GM12878 (cell line): ENCODE measurements around the gene TGFBR1.

Experiments used
- BMI1 ChIP-seq: fragments of 450-650 bp; IDR thresholded peaks from 2 replicates; pipeline ENCODE4 v1.6.1; 2016; ENCODE audit warnings: mild to moderate bottlenecking, moderate library complexity, borderline replicate concordance
- GABPA ChIP-seq: IDR thresholded peaks from 2 replicates; pipeline ENCODE4 v1.6.1; 2014; ENCODE audit warnings: antibody characterized with exemption, low read depth, mild to moderate bottlenecking, inconsistent platforms
- NR2C2 ChIP-seq: IDR thresholded peaks from 2 replicates; pipeline ENCODE4 v1.6.1; 2011; ENCODE audit warnings: borderline replicate concordance, low read depth; ENCODE audit not compliant: control insufficient read depth, insufficient read length
- POLR2AphosphoS5 ChIP-seq: IDR thresholded peaks from 2 replicates; pipeline ENCODE4 v1.6.1; 2011; ENCODE audit warnings: mild to moderate bottlenecking, low read length, inconsistent platforms
- RCOR1 ChIP-seq: conservative IDR thresholded peaks from 2 replicates; pipeline ENCODE4 v1.6.1; 2012; ENCODE audit warnings: low read depth, low read length, improper control_type of control experiment
- SP1 ChIP-seq: IDR thresholded peaks from one replicate; pipeline ENCODE4 v1.6.1; 2011; ENCODE audit warnings: low read depth, low read length
- TF ChIP-seq, protein P1 (sequence below): IDR thresholded peaks from 2 replicates; pipeline ENCODE4 v1.6.1; 2012; ENCODE audit warnings: low read depth, low read length, improper control_type of control experiment
- TF ChIP-seq, protein P2 (sequence below), 3 experiments: IDR thresholded peaks in 2 of 3; conservative IDR thresholded peaks in 1 of 3; 2 replicates each; pipeline ENCODE4 v1.5.1; 2011; ENCODE audit warnings: low read depth in 3 of 3, low read length in 3 of 3, mild to moderate bottlenecking in 3 of 3, control low read depth in 2 of 3, moderate library complexity in 2 of 3, inconsistent platforms in 1 of 3, mixed read lengths in 1 of 3; ENCODE audit not compliant: control insufficient read depth in 2 of 3, insufficient read depth in 1 of 3; ENCODE audit errors: extremely low read depth in 1 of 3
- TF ChIP-seq, protein P3 (sequence below): IDR thresholded peaks from 2 replicates; pipeline ENCODE4 v1.6.1; 2012; ENCODE audit warnings: mild to moderate bottlenecking, low read depth, low read length

DNA sequence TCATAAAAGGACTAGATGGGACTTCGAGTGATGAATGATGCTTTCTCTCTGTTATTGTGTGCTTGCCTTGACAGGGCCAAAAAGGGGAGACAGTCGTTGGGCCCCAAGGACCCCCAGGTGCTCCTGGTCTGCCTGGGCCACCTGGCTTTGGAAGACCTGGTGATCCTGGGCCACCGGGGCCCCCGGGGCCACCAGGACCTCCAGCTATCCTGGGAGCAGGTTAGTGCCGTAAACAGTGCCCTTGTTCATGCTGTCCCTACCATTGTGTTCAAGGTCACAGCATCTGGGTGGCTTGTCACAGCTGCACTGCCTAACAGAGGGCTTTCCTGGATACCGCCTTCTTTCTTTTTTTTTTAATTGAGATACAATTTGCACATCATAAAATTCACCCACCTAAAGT lies 48.7 kb upstream of the TGFBR1 start:
- TF ChIP-seq, protein P1, sequence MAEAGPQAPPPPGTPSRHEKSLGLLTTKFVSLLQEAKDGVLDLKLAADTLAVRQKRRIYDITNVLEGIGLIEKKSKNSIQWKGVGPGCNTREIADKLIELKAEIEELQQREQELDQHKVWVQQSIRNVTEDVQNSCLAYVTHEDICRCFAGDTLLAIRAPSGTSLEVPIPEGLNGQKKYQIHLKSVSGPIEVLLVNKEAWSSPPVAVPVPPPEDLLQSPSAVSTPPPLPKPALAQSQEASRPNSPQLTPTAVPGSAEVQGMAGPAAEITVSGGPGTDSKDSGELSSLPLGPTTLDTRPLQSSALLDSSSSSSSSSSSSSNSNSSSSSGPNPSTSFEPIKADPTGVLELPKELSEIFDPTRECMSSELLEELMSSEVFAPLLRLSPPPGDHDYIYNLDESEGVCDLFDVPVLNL: no peak
- TF ChIP-seq, protein P2, sequence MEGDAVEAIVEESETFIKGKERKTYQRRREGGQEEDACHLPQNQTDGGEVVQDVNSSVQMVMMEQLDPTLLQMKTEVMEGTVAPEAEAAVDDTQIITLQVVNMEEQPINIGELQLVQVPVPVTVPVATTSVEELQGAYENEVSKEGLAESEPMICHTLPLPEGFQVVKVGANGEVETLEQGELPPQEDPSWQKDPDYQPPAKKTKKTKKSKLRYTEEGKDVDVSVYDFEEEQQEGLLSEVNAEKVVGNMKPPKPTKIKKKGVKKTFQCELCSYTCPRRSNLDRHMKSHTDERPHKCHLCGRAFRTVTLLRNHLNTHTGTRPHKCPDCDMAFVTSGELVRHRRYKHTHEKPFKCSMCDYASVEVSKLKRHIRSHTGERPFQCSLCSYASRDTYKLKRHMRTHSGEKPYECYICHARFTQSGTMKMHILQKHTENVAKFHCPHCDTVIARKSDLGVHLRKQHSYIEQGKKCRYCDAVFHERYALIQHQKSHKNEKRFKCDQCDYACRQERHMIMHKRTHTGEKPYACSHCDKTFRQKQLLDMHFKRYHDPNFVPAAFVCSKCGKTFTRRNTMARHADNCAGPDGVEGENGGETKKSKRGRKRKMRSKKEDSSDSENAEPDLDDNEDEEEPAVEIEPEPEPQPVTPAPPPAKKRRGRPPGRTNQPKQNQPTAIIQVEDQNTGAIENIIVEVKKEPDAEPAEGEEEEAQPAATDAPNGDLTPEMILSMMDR (IDR thresholded peaks at IDR 0.05 in 2 of 3, conservative IDR thresholded peaks at IDR 0.05 in 1 of 3; ENCODE audit: control insufficient read depth in 2 of 3, extremely low read depth in 1 of 3, insufficient read depth in 1 of 3, low read depth in 3 of 3, low read length in 3 of 3): no peak
- TF ChIP-seq NR2C2: no peak
- no peak for TF ChIP-seq RCOR1
- TF ChIP-seq BMI1: no peak
- TF ChIP-seq, protein P3, sequence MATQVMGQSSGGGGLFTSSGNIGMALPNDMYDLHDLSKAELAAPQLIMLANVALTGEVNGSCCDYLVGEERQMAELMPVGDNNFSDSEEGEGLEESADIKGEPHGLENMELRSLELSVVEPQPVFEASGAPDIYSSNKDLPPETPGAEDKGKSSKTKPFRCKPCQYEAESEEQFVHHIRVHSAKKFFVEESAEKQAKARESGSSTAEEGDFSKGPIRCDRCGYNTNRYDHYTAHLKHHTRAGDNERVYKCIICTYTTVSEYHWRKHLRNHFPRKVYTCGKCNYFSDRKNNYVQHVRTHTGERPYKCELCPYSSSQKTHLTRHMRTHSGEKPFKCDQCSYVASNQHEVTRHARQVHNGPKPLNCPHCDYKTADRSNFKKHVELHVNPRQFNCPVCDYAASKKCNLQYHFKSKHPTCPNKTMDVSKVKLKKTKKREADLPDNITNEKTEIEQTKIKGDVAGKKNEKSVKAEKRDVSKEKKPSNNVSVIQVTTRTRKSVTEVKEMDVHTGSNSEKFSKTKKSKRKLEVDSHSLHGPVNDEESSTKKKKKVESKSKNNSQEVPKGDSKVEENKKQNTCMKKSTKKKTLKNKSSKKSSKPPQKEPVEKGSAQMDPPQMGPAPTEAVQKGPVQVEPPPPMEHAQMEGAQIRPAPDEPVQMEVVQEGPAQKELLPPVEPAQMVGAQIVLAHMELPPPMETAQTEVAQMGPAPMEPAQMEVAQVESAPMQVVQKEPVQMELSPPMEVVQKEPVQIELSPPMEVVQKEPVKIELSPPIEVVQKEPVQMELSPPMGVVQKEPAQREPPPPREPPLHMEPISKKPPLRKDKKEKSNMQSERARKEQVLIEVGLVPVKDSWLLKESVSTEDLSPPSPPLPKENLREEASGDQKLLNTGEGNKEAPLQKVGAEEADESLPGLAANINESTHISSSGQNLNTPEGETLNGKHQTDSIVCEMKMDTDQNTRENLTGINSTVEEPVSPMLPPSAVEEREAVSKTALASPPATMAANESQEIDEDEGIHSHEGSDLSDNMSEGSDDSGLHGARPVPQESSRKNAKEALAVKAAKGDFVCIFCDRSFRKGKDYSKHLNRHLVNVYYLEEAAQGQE: no peak
- no peak for TF ChIP-seq POLR2AphosphoS5
- TF ChIP-seq GABPA: no peak
- TF ChIP-seq SP1: no peak
